Tibial artery (tissue), 4 donors: ENCODE results near the gene ETV7.

Source experiments
- DNase-seq, 2 donors: peaks; one replicate each; pipeline ENCODE4 v3.0.0-alpha.2; 2019
- H3K27ac ChIP-seq, 2 donors: fragments of 200-600 bp; sonication (generic) in 1 of 2; 1 replicate in 1 of 2; 2 replicates in 1 of 2; pipeline ENCODE4 v1.5.1; 2018 to 2019; ENCODE audit warnings: mild to moderate bottlenecking in 1 of 2
- H3K27me3 ChIP-seq, 2 donors: fragments of 200-600 bp; sonication (generic) in 1 of 2; one replicate each; pipeline versions ENCODE4 v1.5.1 to v1.6.0; 2016 to 2019
- H3K36me3 ChIP-seq, 3 donors: fragments of 200-600 bp; sonication (generic) in 2 of 3; one replicate each; pipeline ENCODE4 v1.5.1; 2016 to 2019; ENCODE audit warnings: mild to moderate bottlenecking in 2 of 3
- H3K4me1 ChIP-seq, 4 donors: fragments of 200-600 bp; sonication (generic) in 2 of 4; 1 replicate in 3 of 4; 2 replicates in 1 of 4; pipeline ENCODE4 v1.5.1; 2016 to 2019
- H3K4me3 ChIP-seq, 2 donors: fragments of 200-600 bp; sonication (generic) in 1 of 2; 1 replicate in 1 of 2; 2 replicates in 1 of 2; pipeline ENCODE4 v1.5.1; 2018 to 2019; ENCODE audit warnings: mild to moderate bottlenecking in 2 of 2
- H3K9me3 ChIP-seq, 3 donors: fragments of 200-600 bp; sonication (generic) in 1 of 3; one replicate each; pipeline ENCODE4 v1.5.1; 2016 to 2019
- intact Hi-C: fragments of 100-400 bp; cut with DNase I; formaldehyde crosslinking; loops from one replicate; pipeline ENCODE4 v1.15.0; 2023; ENCODE audit warnings: low total_unique reads
- TF ChIP-seq, protein P1 (sequence below), 2 experiments: fragments of 200-600 bp in 1 of 2; fragments of 450-650 bp in 1 of 2; IDR thresholded peaks; one replicate each; pipeline ENCODE4 v1.5.1; 2017 to 2019; ENCODE audit warnings: antibody characterized with exemption in 2 of 2, mild to moderate bottlenecking in 1 of 2, moderate library complexity in 1 of 2

Gene ETV7

DNA sequence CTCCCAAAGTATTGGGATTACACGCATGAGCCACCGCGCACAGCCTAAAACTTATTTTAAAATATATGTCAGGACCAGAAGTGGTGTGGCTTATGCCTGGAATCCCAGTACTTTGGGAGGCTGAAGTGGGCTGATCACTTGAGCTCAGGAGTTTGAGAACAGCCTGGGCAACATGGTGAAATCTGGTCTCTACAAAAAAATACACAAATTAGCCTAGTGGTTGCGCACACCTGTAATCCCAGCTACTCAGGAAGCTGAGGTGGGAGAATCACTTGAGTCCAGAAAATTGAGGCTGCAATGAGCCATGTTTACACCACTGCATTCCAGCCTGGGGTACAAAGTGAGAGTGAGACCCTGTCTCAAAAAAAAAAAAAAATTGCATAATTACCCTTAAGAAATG lies 41.4 kb upstream of the ETV7 start:
- Histone ChIP-seq H3K27ac (no peak overlapping the region), H3K36me3 (no peaks in the 10 kb centered on the region), H3K4me1 (peaks cover 0 to 2% (median 0%) of the 10 kb centered on the region in 4 donors), H3K4me3 (no peak overlapping the region), H3K27me3 (no peaks in the 10 kb centered on the region), H3K9me3 (no peaks in the 10 kb centered on the region)
- TF ChIP-seq, protein P1, sequence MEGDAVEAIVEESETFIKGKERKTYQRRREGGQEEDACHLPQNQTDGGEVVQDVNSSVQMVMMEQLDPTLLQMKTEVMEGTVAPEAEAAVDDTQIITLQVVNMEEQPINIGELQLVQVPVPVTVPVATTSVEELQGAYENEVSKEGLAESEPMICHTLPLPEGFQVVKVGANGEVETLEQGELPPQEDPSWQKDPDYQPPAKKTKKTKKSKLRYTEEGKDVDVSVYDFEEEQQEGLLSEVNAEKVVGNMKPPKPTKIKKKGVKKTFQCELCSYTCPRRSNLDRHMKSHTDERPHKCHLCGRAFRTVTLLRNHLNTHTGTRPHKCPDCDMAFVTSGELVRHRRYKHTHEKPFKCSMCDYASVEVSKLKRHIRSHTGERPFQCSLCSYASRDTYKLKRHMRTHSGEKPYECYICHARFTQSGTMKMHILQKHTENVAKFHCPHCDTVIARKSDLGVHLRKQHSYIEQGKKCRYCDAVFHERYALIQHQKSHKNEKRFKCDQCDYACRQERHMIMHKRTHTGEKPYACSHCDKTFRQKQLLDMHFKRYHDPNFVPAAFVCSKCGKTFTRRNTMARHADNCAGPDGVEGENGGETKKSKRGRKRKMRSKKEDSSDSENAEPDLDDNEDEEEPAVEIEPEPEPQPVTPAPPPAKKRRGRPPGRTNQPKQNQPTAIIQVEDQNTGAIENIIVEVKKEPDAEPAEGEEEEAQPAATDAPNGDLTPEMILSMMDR (IDR thresholded peaks at IDR 0.05), result no peak
- DNase-seq, result no peak
- intact Hi-C loops, result loop anchor here (10.0 kb wide), 1 partner anchor 116 kb away; the partner anchor contains the start of gene STK38

DNA sequence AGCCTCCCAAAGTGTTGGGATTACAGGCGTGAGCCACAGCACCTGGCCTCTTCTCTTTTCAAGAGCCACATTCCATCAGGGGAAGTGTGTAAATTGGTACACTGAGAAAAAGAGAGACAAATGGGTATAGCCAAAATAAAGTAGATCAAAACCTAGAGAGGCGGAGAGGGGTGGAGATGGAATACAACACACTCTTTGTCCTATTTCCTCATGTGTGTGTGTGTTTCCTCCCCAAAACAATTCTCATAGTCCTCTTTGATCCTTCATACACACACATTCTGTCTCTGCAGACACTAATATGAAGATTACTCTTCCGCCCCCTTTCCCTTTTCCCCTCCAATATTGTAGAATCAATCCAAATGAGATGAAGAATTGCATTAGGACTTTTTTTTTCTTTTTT lies 39.2 kb upstream of the ETV7 start:
- H3K27ac ChIP-seq, result no peak overlapping the region
- no peak overlapping the region for H3K4me3 ChIP-seq
- TF ChIP-seq, protein P1 (IDR thresholded peaks at IDR 0.05), result no peak
- H3K9me3 ChIP-seq, result no peaks in the 10 kb centered on the region
- intact Hi-C loops, result loop anchor here (10.0 kb wide), 1 partner anchor 118 kb away; the partner anchor contains the start of gene STK38
- H3K4me1 ChIP-seq, result peaks cover 0 to 14% (median 5%) of the 10 kb centered on the region in 4 donors
- no peaks in the 10 kb centered on the region for H3K27me3 ChIP-seq
- DNase-seq, result no peak
- no peaks in the 10 kb centered on the region for H3K36me3 ChIP-seq

DNA sequence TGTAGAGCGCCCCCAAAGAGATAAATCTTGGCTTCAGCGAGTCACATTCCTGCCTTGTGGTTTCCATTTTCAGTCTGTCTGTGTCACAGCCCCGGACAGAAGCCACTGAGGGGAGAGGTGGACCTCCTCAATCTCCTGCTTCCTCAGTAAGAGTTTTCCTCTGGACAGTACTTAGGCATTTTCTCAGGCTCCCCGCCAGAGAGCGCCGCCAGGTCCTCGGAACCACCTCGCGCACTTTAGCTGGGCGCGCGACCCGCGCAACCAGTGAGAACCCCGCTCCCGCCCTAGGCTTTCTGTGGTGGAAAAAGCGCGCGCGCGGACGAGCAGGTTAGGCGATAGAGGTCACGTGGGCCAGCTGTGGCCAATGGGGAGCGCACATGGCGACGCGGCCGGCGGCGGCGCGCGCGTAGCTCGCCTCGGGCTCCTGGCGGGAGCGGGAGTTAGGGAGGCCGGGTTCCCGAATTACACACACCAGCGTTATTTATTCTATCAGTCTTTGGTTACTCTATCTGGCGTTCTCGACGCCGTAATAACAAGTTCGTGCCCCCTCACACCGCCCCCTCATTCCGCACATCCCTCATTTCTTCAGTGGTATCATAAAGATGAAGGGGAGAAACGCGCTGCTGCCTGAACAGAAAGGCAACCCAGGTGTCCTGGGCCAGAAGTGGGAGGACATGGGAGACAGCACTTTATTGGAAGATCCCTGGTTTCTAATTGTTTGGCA lies 35.8 kb upstream of the ETV7 start:
- H3K27ac ChIP-seq, result peak overlapping the region; percentile 56 to 83
- peaks cover 0 to 14% (median 5%) of the 10 kb centered on the region in 4 donors for H3K4me1 ChIP-seq
- no peaks in the 10 kb centered on the region for H3K9me3 ChIP-seq
- TF ChIP-seq, protein P1 (IDR thresholded peaks at IDR 0.05), result peak; percentile 56 to 60
- H3K27me3 ChIP-seq, result no peaks in the 10 kb centered on the region
- DNase-seq, result peak; percentile 98
- intact Hi-C loops, result loop anchor here (2.0 to 10.0 kb wide), 3 partner anchors 20 to 259 kb away; partner anchors contain the start of genes KCTD20, PXT1 and STK38
- no peaks in the 10 kb centered on the region for H3K36me3 ChIP-seq
- H3K4me3 ChIP-seq, result peak overlapping the region; percentile 54 to 57

DNA sequence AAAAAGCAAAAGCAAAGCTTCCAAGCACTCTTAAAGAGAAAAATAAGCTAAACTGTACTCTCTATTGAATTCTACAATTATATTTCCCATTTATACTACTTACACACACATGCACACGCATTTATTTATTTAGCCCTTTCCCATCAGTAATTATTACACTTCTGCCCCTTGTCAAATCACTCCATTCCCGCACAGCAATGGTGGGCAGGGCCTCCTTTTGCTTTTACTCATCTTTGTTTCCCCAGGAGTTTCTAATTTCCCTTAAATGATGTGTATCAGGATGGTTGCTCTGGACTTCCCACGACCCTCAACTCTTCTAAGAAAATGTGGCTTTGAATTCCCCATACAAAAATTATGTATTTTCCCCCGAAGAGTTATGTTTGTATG lies 35.2 kb upstream of the ETV7 start:
- intact Hi-C loops, result loop anchor here (2.0 to 10.0 kb wide), 3 partner anchors 20 to 260 kb away; partner anchors contain the start of genes KCTD20, PXT1 and STK38
- TF ChIP-seq, protein P1 (IDR thresholded peaks at IDR 0.05), result no peak
- no peaks in the 10 kb centered on the region for H3K27me3 ChIP-seq
- peaks cover 0 to 14% (median 5%) of the 10 kb centered on the region in 4 donors for H3K4me1 ChIP-seq
- no peak for DNase-seq
- no peaks in the 10 kb centered on the region for H3K36me3 ChIP-seq
- H3K27ac ChIP-seq, result peak overlapping the region; percentile 56 to 83
- peak overlapping the region; percentile 54 to 57 for H3K4me3 ChIP-seq
- H3K9me3 ChIP-seq, result no peaks in the 10 kb centered on the region

DNA sequence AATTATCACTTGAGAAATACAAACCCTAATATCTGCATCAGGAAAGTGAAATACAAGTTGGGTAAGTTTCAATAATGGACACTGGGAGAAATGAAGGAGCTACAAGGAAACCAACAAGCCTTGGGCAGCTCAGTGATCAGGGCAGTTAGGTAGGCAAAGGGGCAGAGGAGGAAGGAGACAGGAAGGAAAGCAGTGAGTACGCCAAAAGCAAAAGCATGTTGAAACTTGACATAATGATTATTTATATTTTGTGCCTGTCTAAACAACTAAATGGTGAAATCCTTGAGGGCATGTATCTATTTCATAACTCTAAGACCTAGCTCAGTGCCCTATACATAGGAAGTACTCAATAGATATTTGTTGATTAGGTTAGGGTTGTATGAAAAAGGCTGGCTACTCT lies 31.8 kb upstream of the ETV7 start:
- Histone ChIP-seq H3K36me3 (no peaks in the 10 kb centered on the region), H3K4me3 (no peak overlapping the region), H3K4me1 (peaks cover 0 to 14% (median 5%) of the 10 kb centered on the region in 4 donors), H3K9me3 (no peaks in the 10 kb centered on the region), H3K27me3 (no peaks in the 10 kb centered on the region), H3K27ac (no peak overlapping the region)
- no peak for DNase-seq
- TF ChIP-seq, protein P1 (IDR thresholded peaks at IDR 0.05), result no peak
- intact Hi-C loops, result loop anchor here (5.0 to 10.0 kb wide), 2 partner anchors 38 to 325 kb away; no protein-coding TSS in a partner anchor
